ENCODE data around the gene SHC2. TPM values are rescaled to one million over a fixed set of nuclear protein-coding genes. Genes with fewer than 3 reads are reported as not detected.
"Not testable (repeated sequence)": the region's sequence is repeated elsewhere in the genome, so short reads cannot be mapped to it uniquely, and the experiment has no call there.

Gene SHC2
- total RNA-seq, 1 experiment from 2014 or later, result 0.18 TPM

GRCh38 chr19:384799-385169, 76.0 kb downstream of the SHC2 start:
- POLR2A ChIA-PET (ENCODE audit: unreplicated experiment), result no interaction called here
- DNase-seq, result no peak

GRCh38 chr19:383922-384798, 76.7 kb downstream of the SHC2 start:
- H3K9ac ChIP-seq (ENCODE audit: low read length), result no peak overlapping the region
- H3K4me3 ChIP-seq (ENCODE audit: low read length), result no peak overlapping the region
- H3K4me2 ChIP-seq (ENCODE audit: low read length), result no peak overlapping the region
- no peaks in the 10 kb centered on the region for H3K79me2 ChIP-seq (ENCODE audit: low read length)
- ChIA-PET POLR2A (ENCODE audit: unreplicated experiment) (no interaction called here), CTCF (no interaction called here)
- H3K36me3 ChIP-seq (ENCODE audit: low read depth, low read length), result no peaks in the 10 kb centered on the region
- H3K9me3 ChIP-seq (ENCODE audit: low read length), result no peaks in the 10 kb centered on the region
- intact Hi-C loops (cut with micrococcal nuclease), result no loop called here
- no peaks in the 10 kb centered on the region for H4K20me1 ChIP-seq (ENCODE audit: low read length)
- 0 out of 2 replicates have a peak, but pooled peaks cover 3% of the 10 kb centered on the region for H3K4me1 ChIP-seq (ENCODE audit: insufficient read depth, low read length)
- H3K9me2 ChIP-seq (replicated peaks; ENCODE audit: low read length), result no peaks in the 10 kb centered on the region
- no peak for DNase-seq
- H3F3A ChIP-seq (ENCODE audit: low read length, unreplicated experiment), result no peaks in the 10 kb centered on the region
- TF ChIP-seq EZH2 (IDR thresholded peaks at IDR 0.05; ENCODE audit: low read length, unreplicated experiment), result no peak
- no peaks in the 10 kb centered on the region for H3K27me3 ChIP-seq (ENCODE audit: low read length)
- no peak overlapping the region for H2AFZ ChIP-seq (ENCODE audit: low read length)
- BruUV-seq (replicated peaks), result no TSS peak
- ATAC-seq, result no peak
- no peak overlapping the region for H3K27ac ChIP-seq (ENCODE audit: low read length)

More at GRCh38 chr19:384799-385169, 76.0 kb downstream of the SHC2 start:
- Histone ChIP-seq H3K4me3 (ENCODE audit: low read length) (no peak overlapping the region), H3K9me2 (replicated peaks; ENCODE audit: low read length) (no peaks in the 10 kb centered on the region), H3K36me3 (ENCODE audit: low read depth, low read length) (no peaks in the 10 kb centered on the region), H3K4me1 (ENCODE audit: insufficient read depth, low read length) (0 out of 2 replicates have a peak, but pooled peaks cover 3% of the 10 kb centered on the region), H3K9me3 (ENCODE audit: low read length) (no peaks in the 10 kb centered on the region), H3K79me2 (ENCODE audit: low read length) (no peaks in the 10 kb centered on the region), H3K9ac (ENCODE audit: low read length) (no peak overlapping the region), H4K20me1 (ENCODE audit: low read length) (no peaks in the 10 kb centered on the region), H3K27ac (ENCODE audit: low read length) (no peak overlapping the region), H2AFZ (ENCODE audit: low read length) (no peak overlapping the region), H3K4me2 (ENCODE audit: low read length) (no peak overlapping the region), H3F3A (ENCODE audit: low read length, unreplicated experiment) (no peaks in the 10 kb centered on the region), H3K27me3 (ENCODE audit: low read length) (no peaks in the 10 kb centered on the region)
- intact Hi-C loops (cut with micrococcal nuclease), result no loop called here
- BruUV-seq (replicated peaks), result no TSS peak
- CTCF ChIA-PET, result no interaction called here
- ATAC-seq, result no peak
- TF ChIP-seq EZH2phosphoT487 (IDR thresholded peaks at IDR 0.05; ENCODE audit: borderline replicate concordance, low read length) (no peak), EZH2 (IDR thresholded peaks at IDR 0.05; ENCODE audit: low read length, unreplicated experiment) (no peak)
- TF ChIP-seq, protein P1, sequence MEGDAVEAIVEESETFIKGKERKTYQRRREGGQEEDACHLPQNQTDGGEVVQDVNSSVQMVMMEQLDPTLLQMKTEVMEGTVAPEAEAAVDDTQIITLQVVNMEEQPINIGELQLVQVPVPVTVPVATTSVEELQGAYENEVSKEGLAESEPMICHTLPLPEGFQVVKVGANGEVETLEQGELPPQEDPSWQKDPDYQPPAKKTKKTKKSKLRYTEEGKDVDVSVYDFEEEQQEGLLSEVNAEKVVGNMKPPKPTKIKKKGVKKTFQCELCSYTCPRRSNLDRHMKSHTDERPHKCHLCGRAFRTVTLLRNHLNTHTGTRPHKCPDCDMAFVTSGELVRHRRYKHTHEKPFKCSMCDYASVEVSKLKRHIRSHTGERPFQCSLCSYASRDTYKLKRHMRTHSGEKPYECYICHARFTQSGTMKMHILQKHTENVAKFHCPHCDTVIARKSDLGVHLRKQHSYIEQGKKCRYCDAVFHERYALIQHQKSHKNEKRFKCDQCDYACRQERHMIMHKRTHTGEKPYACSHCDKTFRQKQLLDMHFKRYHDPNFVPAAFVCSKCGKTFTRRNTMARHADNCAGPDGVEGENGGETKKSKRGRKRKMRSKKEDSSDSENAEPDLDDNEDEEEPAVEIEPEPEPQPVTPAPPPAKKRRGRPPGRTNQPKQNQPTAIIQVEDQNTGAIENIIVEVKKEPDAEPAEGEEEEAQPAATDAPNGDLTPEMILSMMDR (conservative IDR thresholded peaks at IDR 0.05; ENCODE audit: low read depth, low read length), result no peak

DNA sequence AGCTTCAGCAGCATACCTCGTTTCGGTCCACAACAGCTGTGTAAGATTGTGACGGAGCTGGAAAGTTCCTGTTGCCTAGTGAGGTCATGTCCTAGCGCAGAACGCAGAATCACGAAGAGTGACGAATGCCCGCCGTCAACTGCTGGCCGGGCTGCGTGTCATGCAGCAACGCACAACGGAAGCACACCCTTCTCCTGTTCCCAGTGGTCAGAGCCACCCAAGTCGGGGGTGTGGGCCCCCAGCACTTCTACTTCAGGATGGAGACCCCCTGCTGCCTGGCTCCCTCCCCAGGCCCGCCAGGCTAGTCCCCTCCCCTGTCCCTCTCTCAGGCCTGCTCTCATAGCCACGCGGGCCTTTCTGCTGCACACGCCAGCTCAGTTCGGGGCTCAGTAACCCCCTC, 77.8 kb downstream of the SHC2 start:
- no peaks in the 10 kb centered on the region for H4K20me1 ChIP-seq (ENCODE audit: low read length)
- H3K4me2 ChIP-seq (ENCODE audit: low read length), result no peak overlapping the region
- no peak for DNase-seq
- H3K27me3 ChIP-seq (ENCODE audit: low read length), result no peaks in the 10 kb centered on the region
- H3K4me3 ChIP-seq (ENCODE audit: low read length), result no peak overlapping the region
- ChIA-PET CTCF (no interaction called here), POLR2A (ENCODE audit: unreplicated experiment) (interaction anchor here (0.7 kb wide), 1 partner anchor 13 kb away, joined by 3 read pairs; no protein-coding TSS in a partner anchor)
- H3K9me2 ChIP-seq (replicated peaks; ENCODE audit: low read length), result no peaks in the 10 kb centered on the region
- no peak overlapping the region for H3K27ac ChIP-seq (ENCODE audit: low read length)
- H3K9ac ChIP-seq (ENCODE audit: low read length), result no peak overlapping the region
- H3K36me3 ChIP-seq (ENCODE audit: low read depth, low read length), result no peaks in the 10 kb centered on the region
- intact Hi-C loops (cut with micrococcal nuclease), result no loop called here
- no peak overlapping the region for H2AFZ ChIP-seq (ENCODE audit: low read length)
- BruUV-seq (replicated peaks), result no TSS peak
- no peaks in the 10 kb centered on the region for H3K79me2 ChIP-seq (ENCODE audit: low read length)
- ATAC-seq, result no peak
- no peaks in the 10 kb centered on the region for H3K9me3 ChIP-seq (ENCODE audit: low read length)
- 0 out of 2 replicates have a peak, but pooled peaks cover 3% of the 10 kb centered on the region for H3K4me1 ChIP-seq (ENCODE audit: insufficient read depth, low read length)
- TF ChIP-seq EZH2phosphoT487 (IDR thresholded peaks at IDR 0.05; ENCODE audit: borderline replicate concordance, low read length) (no peak), EZH2 (IDR thresholded peaks at IDR 0.05; ENCODE audit: low read length, unreplicated experiment) (no peak)
- TF ChIP-seq, protein P1 (conservative IDR thresholded peaks at IDR 0.05; ENCODE audit: low read depth, low read length), result no peak
- H3F3A ChIP-seq (ENCODE audit: low read length, unreplicated experiment), result no peaks in the 10 kb centered on the region

DNA sequence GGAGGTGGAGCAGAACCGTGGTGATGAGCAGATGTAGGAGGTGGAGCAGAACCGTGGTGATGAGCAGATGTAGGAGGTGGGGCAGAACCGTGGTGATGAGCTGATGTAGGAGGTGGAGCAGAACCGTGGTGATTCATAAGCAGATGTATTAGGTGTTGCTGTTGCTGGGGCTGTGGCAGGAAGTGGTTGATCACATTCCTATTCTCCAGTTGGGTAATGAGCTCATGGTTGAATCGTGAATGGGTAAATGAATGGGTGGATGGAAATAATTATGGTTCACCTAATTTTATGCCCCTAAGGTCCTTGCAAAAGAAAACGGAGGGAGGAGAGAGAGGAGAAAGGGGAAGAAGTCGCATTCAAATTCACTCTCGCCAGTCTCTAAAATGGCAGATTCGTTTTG, 78.3 kb downstream of the SHC2 start:
- H3K27ac ChIP-seq (ENCODE audit: low read length); CTCF ChIA-PET: not testable (repeated sequence)

GRCh38 chr19:381901-382300, 78.9 kb downstream of the SHC2 start:
- H3K4me3 ChIP-seq (ENCODE audit: low read length); H3K9me2 ChIP-seq (replicated peaks; ENCODE audit: low read length); BruUV-seq (replicated peaks); H3K9me3 ChIP-seq (ENCODE audit: low read length); POLR2A ChIA-PET (ENCODE audit: unreplicated experiment); intact Hi-C loops (cut with micrococcal nuclease); H3F3A ChIP-seq (ENCODE audit: low read length, unreplicated experiment); H3K9ac ChIP-seq (ENCODE audit: low read length); H3K27ac ChIP-seq (ENCODE audit: low read length); H2AFZ ChIP-seq (ENCODE audit: low read length); H3K4me1 ChIP-seq (ENCODE audit: insufficient read depth, low read length); DNase-seq; H3K36me3 ChIP-seq (ENCODE audit: low read depth, low read length); H3K27me3 ChIP-seq (ENCODE audit: low read length); H4K20me1 ChIP-seq (ENCODE audit: low read length); H3K79me2 ChIP-seq (ENCODE audit: low read length); CTCF ChIA-PET; H3K4me2 ChIP-seq (ENCODE audit: low read length); ATAC-seq: not testable (repeated sequence)

More for the DNA sequence above, 78.3 kb downstream of the SHC2 start:
- ATAC-seq; DNase-seq; H2AFZ ChIP-seq (ENCODE audit: low read length); H3K4me3 ChIP-seq (ENCODE audit: low read length); intact Hi-C loops (cut with micrococcal nuclease); H3K79me2 ChIP-seq (ENCODE audit: low read length); H3F3A ChIP-seq (ENCODE audit: low read length, unreplicated experiment); H4K20me1 ChIP-seq (ENCODE audit: low read length); H3K9me3 ChIP-seq (ENCODE audit: low read length); H3K36me3 ChIP-seq (ENCODE audit: low read depth, low read length); H3K27me3 ChIP-seq (ENCODE audit: low read length); H3K4me1 ChIP-seq (ENCODE audit: insufficient read depth, low read length); BruUV-seq (replicated peaks); H3K9ac ChIP-seq (ENCODE audit: low read length); H3K9me2 ChIP-seq (replicated peaks; ENCODE audit: low read length); H3K4me2 ChIP-seq (ENCODE audit: low read length): not testable (repeated sequence)
- POLR2A ChIA-PET (ENCODE audit: unreplicated experiment), result interaction anchor here (0.7 kb wide), 1 partner anchor 13 kb away, joined by 3 read pairs; no protein-coding TSS in a partner anchor

Measured in PC-3 (cell line).